Thyroid gland (tissue), 4 donors: ENCODE measurements around the gene EMILIN1. TPM values are rescaled to one million over a fixed set of nuclear protein-coding genes. Genes with fewer than 3 reads are reported as not detected.

Experiments
- DNase-seq, 2 donors: peaks; one replicate each; pipeline ENCODE4 v3.0.0-alpha.2; 2019
- H3K27ac ChIP-seq, 3 donors: fragments of 200-600 bp; sonication (generic); 1 replicate in 2 of 3; 2 replicates in 1 of 3; pipeline ENCODE4 v1.5.1; 2016 to 2019; ENCODE audit warnings: mild to moderate bottlenecking in 1 of 3, moderate library complexity in 1 of 3
- H3K27me3 ChIP-seq: fragments of 200-600 bp; sonication (generic); one replicate; pipeline ENCODE4 v1.5.1; 2019
- H3K36me3 ChIP-seq, 2 donors: fragments of 200-600 bp; sonication (generic); one replicate each; pipeline ENCODE4 v1.5.1; 2016 to 2019
- H3K4me1 ChIP-seq, 2 donors: fragments of 200-600 bp; sonication (generic); one replicate each; pipeline ENCODE4 v1.5.1; 2017 to 2019
- H3K4me3 ChIP-seq, 3 donors: fragments of 200-600 bp; sonication (generic); replicated peaks in 1 of 3; 1 replicate in 2 of 3; 2 replicates in 1 of 3; pipeline ENCODE4 v1.5.1; 2016; ENCODE audit warnings: mild to moderate bottlenecking in 1 of 3
- H3K9me3 ChIP-seq: fragments of 200-600 bp; sonication (generic); one replicate; pipeline ENCODE4 v1.5.1; 2017
- POLR2A ChIP-seq, 2 donors: fragments of 450-650 bp; IDR thresholded peaks; one replicate each; pipeline ENCODE4 v1.6.1; 2017; ENCODE audit warnings: antibody characterized with exemption in 2 of 2, mild to moderate bottlenecking in 2 of 2, moderate library complexity in 1 of 2
- WGBS, 2 donors: methylation state at CpG; one replicate each; pipeline ENCODE4 v1.1.5; 2017; 5-methylcytosine and 5-hydroxymethylcytosine counted together
- intact Hi-C: fragments of 100-400 bp; cut with DNase I; formaldehyde crosslinking; loops from one replicate; pipeline ENCODE4 v1.15.1; 2023
- total RNA-seq, 4 donors: library from RNA; depleted of rRNA; stranded (reverse); fragments of >200 nt; gene quantifications; one replicate each; pipeline ENCODE4 v1.2.3, GENCODE V29; 2016
- TF ChIP-seq, protein P1 (sequence below), 6 experiments: fragments of 200-600 bp in 3 of 6; fragments of 450-650 bp in 3 of 6; sonication (generic) in 3 of 6; IDR thresholded peaks; one replicate each; pipeline ENCODE4 v1.5.1; 2016 to 2019; ENCODE audit warnings: antibody characterized with exemption in 6 of 6, mild to moderate bottlenecking in 2 of 6, inconsistent platforms in 1 of 6, moderate library complexity in 1 of 6

The EMILIN1 gene
- total RNA-seq, 4 donors from 2014 or later = 18.6 to 45.4 (median 29.3) TPM

DNA sequence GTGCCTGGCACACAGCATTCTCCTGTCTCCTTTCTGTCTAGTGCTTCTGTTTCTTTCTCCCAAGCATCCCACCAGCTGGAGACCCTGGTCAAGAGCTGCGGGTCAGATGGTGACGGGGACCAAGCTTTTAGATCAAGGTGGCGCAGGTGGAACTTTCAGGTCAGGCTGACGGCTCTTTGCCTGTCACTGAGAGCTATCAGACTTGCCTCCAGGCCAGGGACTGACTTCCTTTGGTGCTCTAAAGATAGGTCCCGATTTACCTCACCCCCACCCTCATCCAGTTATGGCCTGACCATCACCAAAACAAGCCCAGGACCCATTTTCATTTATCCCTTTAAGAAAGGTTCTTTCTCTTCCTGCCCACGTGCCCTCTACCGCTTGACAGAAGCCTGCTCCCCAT, 1.2 kb upstream of the EMILIN1 start:
- 78 to 80% methylated on average over 7 of the region's 7 CpGs for WGBS, 2 donors
- no peak for TF ChIP-seq POLR2A (IDR thresholded peaks at IDR 0.05)
- TF ChIP-seq, protein P1, sequence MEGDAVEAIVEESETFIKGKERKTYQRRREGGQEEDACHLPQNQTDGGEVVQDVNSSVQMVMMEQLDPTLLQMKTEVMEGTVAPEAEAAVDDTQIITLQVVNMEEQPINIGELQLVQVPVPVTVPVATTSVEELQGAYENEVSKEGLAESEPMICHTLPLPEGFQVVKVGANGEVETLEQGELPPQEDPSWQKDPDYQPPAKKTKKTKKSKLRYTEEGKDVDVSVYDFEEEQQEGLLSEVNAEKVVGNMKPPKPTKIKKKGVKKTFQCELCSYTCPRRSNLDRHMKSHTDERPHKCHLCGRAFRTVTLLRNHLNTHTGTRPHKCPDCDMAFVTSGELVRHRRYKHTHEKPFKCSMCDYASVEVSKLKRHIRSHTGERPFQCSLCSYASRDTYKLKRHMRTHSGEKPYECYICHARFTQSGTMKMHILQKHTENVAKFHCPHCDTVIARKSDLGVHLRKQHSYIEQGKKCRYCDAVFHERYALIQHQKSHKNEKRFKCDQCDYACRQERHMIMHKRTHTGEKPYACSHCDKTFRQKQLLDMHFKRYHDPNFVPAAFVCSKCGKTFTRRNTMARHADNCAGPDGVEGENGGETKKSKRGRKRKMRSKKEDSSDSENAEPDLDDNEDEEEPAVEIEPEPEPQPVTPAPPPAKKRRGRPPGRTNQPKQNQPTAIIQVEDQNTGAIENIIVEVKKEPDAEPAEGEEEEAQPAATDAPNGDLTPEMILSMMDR (IDR thresholded peaks at IDR 0.05) = no peak
- no peak overlapping the region for H3K27ac ChIP-seq
- H3K9me3 ChIP-seq = no peaks in the 10 kb centered on the region
- H3K4me3 ChIP-seq = no peak overlapping the region
- no peaks in the 10 kb centered on the region for H3K27me3 ChIP-seq
- H3K36me3 ChIP-seq = no peaks in the 10 kb centered on the region
- peaks cover 15 to 30% of the 10 kb centered on the region in 2 donors for H3K4me1 ChIP-seq
- no peak for DNase-seq
- intact Hi-C loops = no loop called here

GRCh38 chr2:27079233-27080139, 1.1 kb downstream of the EMILIN1 start:
- WGBS, 2 donors = 69 to 83% methylated on average over 9 of the region's 14 CpGs
- intact Hi-C loops = no loop called here

GRCh38 chr2:27080140-27080469, 1.7 kb downstream of the EMILIN1 start:
- peaks cover 10 to 19% of the 10 kb centered on the region in 2 donors for H3K4me1 ChIP-seq

More at GRCh38 chr2:27079233-27080139, 1.1 kb downstream of the EMILIN1 start:
- peak overlapping the region in 1 of 3 donors; percentile 30 for H3K4me3 ChIP-seq
- DNase-seq = no peak
- H3K36me3 ChIP-seq = no peaks in the 10 kb centered on the region
- no peak for TF ChIP-seq POLR2A (IDR thresholded peaks at IDR 0.05)
- TF ChIP-seq, protein P1 (IDR thresholded peaks at IDR 0.05) = no peak
- peaks cover 10 to 22% of the 10 kb centered on the region in 2 donors for H3K4me1 ChIP-seq
- H3K9me3 ChIP-seq = no peaks in the 10 kb centered on the region
- H3K27me3 ChIP-seq = no peaks in the 10 kb centered on the region
- H3K27ac ChIP-seq = peak overlapping the region; percentile 60 to 67 (median 63)

GRCh38 chr2:27080603-27080936, 2.2 kb downstream of the EMILIN1 start:
- H3K9me3 ChIP-seq = no peaks in the 10 kb centered on the region
- intact Hi-C loops = no loop called here

More at GRCh38 chr2:27080140-27080469, 1.7 kb downstream of the EMILIN1 start:
- no peak for DNase-seq
- peak overlapping the region in 1 of 3 donors; percentile 25 for H3K27ac ChIP-seq
- H3K36me3 ChIP-seq = no peaks in the 10 kb centered on the region
- intact Hi-C loops = no loop called here
- H3K4me3 ChIP-seq = no peak overlapping the region
- H3K27me3 ChIP-seq = no peaks in the 10 kb centered on the region
- no peaks in the 10 kb centered on the region for H3K9me3 ChIP-seq
- WGBS, 2 donors = 70 to 82% methylated on average over 4 to 6 of the region's 7 CpGs
- TF ChIP-seq, protein P1 (IDR thresholded peaks at IDR 0.05) = no peak
- no peak for TF ChIP-seq POLR2A (IDR thresholded peaks at IDR 0.05)

DNA sequence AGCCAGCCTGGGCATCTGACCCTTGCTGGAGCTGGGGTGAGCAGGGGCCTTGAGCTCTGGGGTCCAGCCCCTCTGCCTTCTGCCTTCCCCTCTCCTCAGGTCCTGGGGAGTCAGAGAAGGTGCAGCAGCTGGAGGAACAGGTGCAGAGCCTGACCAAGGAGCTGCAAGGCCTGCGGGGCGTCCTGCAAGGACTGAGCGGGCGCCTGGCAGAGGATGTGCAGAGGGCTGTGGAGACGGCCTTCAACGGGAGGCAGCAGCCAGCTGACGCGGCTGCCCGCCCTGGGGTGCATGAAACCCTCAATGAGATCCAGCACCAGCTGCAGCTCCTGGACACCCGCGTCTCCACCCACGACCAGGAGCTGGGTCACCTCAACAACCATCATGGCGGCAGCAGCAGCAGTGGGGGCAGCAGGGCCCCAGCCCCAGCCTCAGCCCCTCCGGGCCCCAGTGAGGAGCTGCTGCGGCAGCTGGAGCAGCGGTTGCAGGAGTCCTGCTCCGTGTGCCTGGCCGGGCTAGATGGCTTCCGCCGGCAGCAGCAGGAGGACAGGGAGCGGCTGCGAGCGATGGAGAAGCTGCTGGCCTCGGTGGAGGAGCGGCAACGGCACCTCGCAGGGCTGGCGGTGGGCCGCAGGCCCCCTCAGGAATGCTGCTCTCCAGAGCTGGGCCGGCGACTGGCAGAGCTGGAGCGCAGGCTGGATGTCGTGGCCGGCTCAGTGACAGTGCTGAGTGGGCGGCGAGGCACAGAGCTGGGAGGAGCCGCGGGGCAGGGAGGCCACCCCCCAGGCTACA, 3.8 kb downstream of the EMILIN1 start:
- Histone ChIP-seq H3K27ac (peak overlapping the region in 2 of 3 donors; percentile 38 to 67), H3K9me3 (no peaks in the 10 kb centered on the region), H3K36me3 (no peaks in the 10 kb centered on the region), H3K4me3 (no peak overlapping the region), H3K4me1 (peaks cover 20 to 28% of the 10 kb centered on the region in 2 donors), H3K27me3 (no peaks in the 10 kb centered on the region)
- WGBS, 2 donors = 90 to 93% methylated on average over 23 to 24 of the region's 38 CpGs
- DNase-seq = no peak
- intact Hi-C loops = no loop called here
- TF ChIP-seq POLR2A (IDR thresholded peaks at IDR 0.05) = no peak
- TF ChIP-seq, protein P1 (IDR thresholded peaks at IDR 0.05) = no peak

More at GRCh38 chr2:27080603-27080936, 2.2 kb downstream of the EMILIN1 start:
- H3K27me3 ChIP-seq = no peaks in the 10 kb centered on the region
- H3K36me3 ChIP-seq = no peaks in the 10 kb centered on the region
- 82 to 92% methylated on average over 13 to 14 of the region's 14 CpGs for WGBS, 2 donors
- peak overlapping the region in 1 of 3 donors; percentile 67 for H3K27ac ChIP-seq
- DNase-seq = no peak
- H3K4me3 ChIP-seq = no peak overlapping the region
- no peak for TF ChIP-seq POLR2A (IDR thresholded peaks at IDR 0.05)
- H3K4me1 ChIP-seq = peaks cover 13 to 23% of the 10 kb centered on the region in 2 donors
